Transverse colon (tissue), 4 donors: Measurements from ENCODE around the gene ZNF318. TPM values are rescaled to one million over a fixed set of nuclear protein-coding genes. Genes with fewer than 3 reads are reported as not detected.
"Not testable (repeated sequence)": the region's sequence is repeated elsewhere in the genome, so short reads cannot be mapped to it uniquely, and the experiment has no call there.

ENCODE experiments used
- DNase-seq: peaks from one replicate; pipeline ENCODE4 v3.0.0-alpha.2; 2019
- H3K27ac ChIP-seq, 4 donors: fragments of 200-600 bp; sonication (generic); 2 replicates each; pipeline ENCODE4 v1.5.1; 2016 to 2018; ENCODE audit warnings: inconsistent platforms in 4 of 4
- H3K27me3 ChIP-seq: fragments of 200-600 bp; sonication (generic); 2 replicates; pipeline ENCODE4 v1.5.1; 2017; ENCODE audit warnings: inconsistent platforms
- H3K36me3 ChIP-seq, 4 donors: fragments of 200-600 bp; sonication (generic); 2 replicates each; pipeline ENCODE4 v1.5.1; 2017 to 2019; ENCODE audit warnings: inconsistent platforms in 4 of 4
- H3K4me1 ChIP-seq, 4 donors: fragments of 200-600 bp; sonication (generic); 2 replicates each; pipeline ENCODE4 v1.5.1; 2017 to 2020; ENCODE audit warnings: inconsistent platforms in 4 of 4
- H3K4me3 ChIP-seq, 4 donors: fragments of 200-600 bp; sonication (generic); 1 replicate in 1 of 4; 2 replicates in 3 of 4; pipeline versions ENCODE4 v1.5.1 to v1.6.1; 2017 to 2019; ENCODE audit warnings: inconsistent platforms in 4 of 4
- H3K9me3 ChIP-seq, 2 donors: fragments of 200-600 bp; sonication (generic); 2 replicates each; pipeline ENCODE4 v1.5.1; 2017 to 2019; ENCODE audit warnings: inconsistent platforms in 2 of 2
- EP300 ChIP-seq: sonication (generic); formaldehyde crosslinking; IDR thresholded peaks from one replicate; pipeline ENCODE4 v1.6.1; 2017; ENCODE audit warnings: antibody characterized with exemption, low read depth
- POLR2A ChIP-seq: fragments of 450-650 bp; IDR thresholded peaks from one replicate; pipeline ENCODE4 v1.6.1; 2016; ENCODE audit warnings: antibody characterized with exemption, mild to moderate bottlenecking, moderate library complexity
- POLR2AphosphoS5 ChIP-seq, 3 donors: sonication (generic); formaldehyde crosslinking; IDR thresholded peaks; one replicate each; pipeline ENCODE4 v1.6.1; 2016; ENCODE audit warnings: antibody characterized with exemption in 3 of 3
- WGBS, 2 donors: methylation state at CpG; one replicate each; pipeline ENCODE4 v1.1.5; 2018; ENCODE audit warnings: low coverage in 1 of 2; 5-methylcytosine and 5-hydroxymethylcytosine counted together
- in situ Hi-C, 4 donors: fragments of 200-750 bp; cut with MboI; loops; one replicate each; pipeline versions ENCODE4 v1.15.0 to v1.15.1; 2017; ENCODE audit warnings: low sequenced_read_pairs in 3 of 4, low pct_ligation_motif_present in 1 of 4, low pct_unique_long_range_greater_than_20kb in 1 of 4
- intact Hi-C: fragments of 100-400 bp; cut with DNase I; formaldehyde crosslinking; loops from one replicate; pipeline ENCODE4 v1.15.1; 2023; ENCODE audit warnings: low total_unique reads
- total RNA-seq, 4 donors: library from RNA; depleted of rRNA; stranded (reverse); fragments of >200 nt; gene quantifications; one replicate each; pipeline ENCODE4 v1.1.0, GENCODE V29; 2016
- TF ChIP-seq, protein P1 (sequence below), 5 experiments: fragments of 200-600 bp in 3 of 5; fragments of 450-650 bp in 2 of 5; sonication (generic) in 3 of 5; IDR thresholded peaks; 1 replicate in 2 of 5; 2 replicates in 3 of 5; pipeline ENCODE4 v1.5.1; 2016 to 2017; ENCODE audit warnings: antibody characterized with exemption in 5 of 5, inconsistent platforms in 3 of 5, mild to moderate bottlenecking in 2 of 5, moderate library complexity in 1 of 5

Gene ZNF318
- total RNA-seq, 4 donors from 2014 or later, result 13.0 to 17.5 (median 15.4) TPM

DNA sequence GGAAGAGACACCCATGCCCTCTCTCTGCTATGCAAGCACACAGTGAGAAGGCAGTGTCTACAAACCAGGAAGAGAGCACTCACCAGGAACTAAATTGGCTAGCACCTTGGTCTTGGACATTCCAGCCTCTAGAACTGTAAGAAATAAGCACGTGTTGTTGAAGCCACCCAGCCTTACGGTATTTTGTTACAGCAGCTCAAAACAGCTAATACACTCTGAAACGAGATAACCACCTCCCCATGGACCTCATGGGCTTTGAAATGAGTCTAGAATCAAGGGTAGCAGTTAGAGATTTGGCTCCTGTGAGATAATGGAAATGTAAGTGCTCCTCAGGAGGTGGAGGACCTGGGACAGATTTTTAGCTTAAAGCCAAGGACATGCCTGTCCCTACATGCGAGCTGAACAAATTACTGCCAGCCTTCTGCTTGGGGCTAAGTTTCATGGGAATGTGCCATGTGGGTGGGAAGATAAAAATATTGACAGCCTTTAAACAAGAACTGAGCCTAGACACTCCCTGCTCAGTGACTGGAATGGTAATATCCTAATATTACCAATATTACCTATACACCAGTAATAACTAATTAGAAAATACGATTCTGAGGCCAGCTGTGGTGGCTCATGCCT is 3.9 kb upstream of the ZNF318 start:
- Histone ChIP-seq H3K9me3 (no peaks in the 10 kb centered on the region), H3K36me3 (no peaks in the 10 kb centered on the region), H3K27ac (no peak overlapping the region), H3K27me3 (no peaks in the 10 kb centered on the region), H3K4me1 (peaks cover 0 to 8% (median 4%) of the 10 kb centered on the region in 4 donors), H3K4me3 (no peak overlapping the region)
- in situ Hi-C loops, result no loop called here
- intact Hi-C loops, result no loop called here
- 90 to 100% methylated on average over 1 to 5 of the region's 5 CpGs for WGBS, 2 donors
- TF ChIP-seq POLR2AphosphoS5 (IDR thresholded peaks at IDR 0.05) (no peak), EP300 (no peak), POLR2A (no peak)
- TF ChIP-seq, protein P1, sequence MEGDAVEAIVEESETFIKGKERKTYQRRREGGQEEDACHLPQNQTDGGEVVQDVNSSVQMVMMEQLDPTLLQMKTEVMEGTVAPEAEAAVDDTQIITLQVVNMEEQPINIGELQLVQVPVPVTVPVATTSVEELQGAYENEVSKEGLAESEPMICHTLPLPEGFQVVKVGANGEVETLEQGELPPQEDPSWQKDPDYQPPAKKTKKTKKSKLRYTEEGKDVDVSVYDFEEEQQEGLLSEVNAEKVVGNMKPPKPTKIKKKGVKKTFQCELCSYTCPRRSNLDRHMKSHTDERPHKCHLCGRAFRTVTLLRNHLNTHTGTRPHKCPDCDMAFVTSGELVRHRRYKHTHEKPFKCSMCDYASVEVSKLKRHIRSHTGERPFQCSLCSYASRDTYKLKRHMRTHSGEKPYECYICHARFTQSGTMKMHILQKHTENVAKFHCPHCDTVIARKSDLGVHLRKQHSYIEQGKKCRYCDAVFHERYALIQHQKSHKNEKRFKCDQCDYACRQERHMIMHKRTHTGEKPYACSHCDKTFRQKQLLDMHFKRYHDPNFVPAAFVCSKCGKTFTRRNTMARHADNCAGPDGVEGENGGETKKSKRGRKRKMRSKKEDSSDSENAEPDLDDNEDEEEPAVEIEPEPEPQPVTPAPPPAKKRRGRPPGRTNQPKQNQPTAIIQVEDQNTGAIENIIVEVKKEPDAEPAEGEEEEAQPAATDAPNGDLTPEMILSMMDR (IDR thresholded peaks at IDR 0.05), result no peak
- no peak for DNase-seq

DNA sequence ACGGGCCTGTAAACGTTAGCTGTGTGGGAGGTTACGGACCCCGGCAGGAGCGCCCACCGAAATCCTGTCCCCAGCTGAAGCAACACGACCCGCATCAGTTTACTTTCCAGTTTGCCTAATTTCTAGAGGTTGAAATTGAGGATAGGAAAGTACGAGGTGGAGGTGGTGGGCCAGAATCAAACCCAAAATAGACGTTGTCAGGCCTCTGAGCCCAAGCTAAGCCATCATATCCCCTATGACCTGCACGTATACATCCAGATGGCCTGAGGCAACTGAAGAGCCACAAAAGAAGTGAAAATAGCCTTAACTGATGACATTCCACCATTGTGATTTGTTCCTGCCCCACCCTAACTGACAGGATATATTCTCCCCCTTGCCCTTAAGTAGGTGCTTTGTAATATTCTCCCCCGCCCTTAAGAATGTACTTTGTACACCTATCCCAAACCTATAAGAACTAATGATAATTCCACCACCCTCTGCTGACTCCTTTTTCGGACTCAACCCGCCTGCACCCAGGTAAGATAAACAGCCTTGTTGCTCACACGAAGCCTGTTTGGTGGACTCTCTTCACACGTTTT is 645 bp upstream of the ZNF318 start:
- H3K4me1 ChIP-seq, result peaks cover 4 to 30% (median 15%) of the 10 kb centered on the region in 4 donors
- in situ Hi-C loops, H3K36me3 ChIP-seq, H3K27me3 ChIP-seq, DNase-seq, intact Hi-C loops, H3K9me3 ChIP-seq: not testable (repeated sequence)
- WGBS, 2 donors, result 49% methylated on average over 16 of the region's 16 CpGs; no CpG with 5 or more reads in 1 of the 2 donors
- peak overlapping the region in 3 of 4 donors; percentile 77 to 96 (median 96) for H3K4me3 ChIP-seq
- peak; percentile 1 for TF ChIP-seq POLR2A
- H3K27ac ChIP-seq, result peak overlapping the region; percentile 83 to 95 (median 92)

DNA sequence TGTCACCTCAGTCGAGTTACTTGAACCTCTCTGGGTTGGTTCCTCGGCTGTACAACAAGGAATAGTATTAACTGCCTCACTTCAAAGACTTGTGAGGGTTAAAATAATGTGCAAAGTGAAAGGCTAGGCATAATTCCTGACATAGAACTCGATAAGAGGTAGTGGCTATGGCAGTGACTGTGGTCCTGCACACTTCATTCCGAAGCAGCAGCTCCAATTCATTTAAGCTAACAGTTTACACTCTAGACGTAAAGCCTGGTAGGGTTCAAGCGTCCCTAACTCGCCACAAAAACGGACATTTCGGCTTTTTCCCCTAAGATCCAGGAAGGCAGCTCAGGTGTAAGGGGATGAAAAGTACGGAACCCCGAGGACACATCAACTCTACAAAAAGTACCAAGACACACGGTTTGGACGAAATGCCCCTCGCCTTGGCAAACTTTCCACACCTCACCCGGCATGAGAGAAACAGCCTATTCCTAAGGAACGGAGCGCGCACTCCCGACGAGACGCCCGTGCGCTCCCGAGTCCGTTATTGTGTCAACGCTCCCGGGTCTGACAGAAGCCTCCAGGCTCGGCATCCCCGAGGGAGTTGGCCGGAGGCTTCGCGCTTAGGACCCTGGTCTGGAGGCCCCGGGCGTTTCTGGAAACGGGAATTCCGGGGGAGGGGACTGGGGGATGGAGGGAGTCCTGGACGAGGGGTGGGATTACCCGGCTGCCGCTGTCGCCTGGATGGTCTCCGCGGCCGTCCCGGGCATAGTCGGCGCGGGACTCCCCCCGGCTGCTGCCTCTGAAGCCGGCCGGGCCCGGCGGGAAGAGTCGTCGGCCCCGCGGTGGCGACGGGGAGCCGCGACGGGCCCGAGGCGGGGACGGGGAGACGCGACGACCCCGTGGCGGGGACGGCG is 937 bp downstream of the ZNF318 start:
- peak overlapping the region; percentile 83 to 95 (median 92) for H3K27ac ChIP-seq
- DNase-seq, result peak; percentile 50
- intact Hi-C loops (loop anchor here (10.0 kb wide), 1 partner anchor 136 kb away; no protein-coding TSS in a partner anchor), in situ Hi-C loops (no loop called here)
- H3K4me3 ChIP-seq, result peak overlapping the region; percentile 19 to 96 (median 86)
- TF ChIP-seq POLR2A (no peak), POLR2AphosphoS5 (IDR thresholded peaks at IDR 0.05) (no peak), EP300 (no peak)
- TF ChIP-seq, protein P1 (IDR thresholded peaks at IDR 0.05), result no peak
- 3 to 33% methylated on average over 4 to 46 of the region's 71 CpGs for WGBS, 2 donors
- H3K36me3 ChIP-seq, result peaks cover 0 to 15% (median 0%) of the 10 kb centered on the region in 4 donors
- peaks cover 4 to 30% (median 15%) of the 10 kb centered on the region in 4 donors for H3K4me1 ChIP-seq
- no peaks in the 10 kb centered on the region for H3K27me3 ChIP-seq
- H3K9me3 ChIP-seq, result no peaks in the 10 kb centered on the region

DNA sequence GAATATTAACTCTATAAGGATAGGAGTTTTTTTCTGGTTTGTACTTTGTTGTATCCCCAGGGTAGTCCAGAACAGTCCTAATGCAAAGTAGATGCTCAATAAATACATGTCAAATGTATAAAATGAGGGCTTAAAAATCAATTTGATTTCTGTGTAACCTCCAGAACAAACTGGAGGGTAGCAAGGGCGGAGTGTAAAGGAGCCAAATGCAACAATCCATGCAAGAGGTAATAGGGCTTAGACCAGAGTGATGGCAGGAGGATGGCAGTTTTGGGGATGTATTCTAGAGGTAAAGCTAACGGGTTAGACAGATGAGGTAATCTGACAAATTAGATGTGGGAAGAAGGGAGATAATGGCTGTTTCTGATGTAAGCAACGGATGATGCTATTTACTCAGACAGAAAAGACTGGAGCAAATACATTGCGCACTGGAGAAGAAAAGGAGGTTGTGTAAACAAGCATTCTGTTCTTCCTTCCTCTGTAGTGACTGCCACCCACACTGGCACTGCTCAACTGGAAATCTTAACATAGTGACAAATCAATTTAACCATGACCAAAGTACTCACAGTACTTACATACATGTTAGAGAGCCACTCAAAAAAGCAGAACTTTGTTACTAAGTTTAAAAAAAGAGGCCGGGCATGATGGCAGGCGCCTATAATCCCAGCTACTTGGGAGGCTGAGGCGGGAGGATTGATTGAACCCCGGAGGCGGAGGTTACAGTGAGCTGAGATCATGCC is 2.0 kb downstream of the ZNF318 start:
- H3K4me3 ChIP-seq, result peak overlapping the region in 1 of 4 donors; percentile 77
- in situ Hi-C loops, result no loop called here
- peaks cover 4 to 30% (median 15%) of the 10 kb centered on the region in 4 donors for H3K4me1 ChIP-seq
- TF ChIP-seq EP300, result no peak
- no peak for TF ChIP-seq POLR2AphosphoS5 (IDR thresholded peaks at IDR 0.05)
- TF ChIP-seq, protein P1 (IDR thresholded peaks at IDR 0.05), result no peak
- no peak for TF ChIP-seq POLR2A
- no peaks in the 10 kb centered on the region for H3K9me3 ChIP-seq
- no peak overlapping the region for H3K27ac ChIP-seq
- intact Hi-C loops, result loop anchor here (10.0 kb wide), 1 partner anchor 137 kb away; no protein-coding TSS in a partner anchor
- H3K36me3 ChIP-seq, result peaks cover 0 to 24% (median 0%) of the 10 kb centered on the region in 4 donors
- H3K27me3 ChIP-seq, result no peaks in the 10 kb centered on the region
- no peak for DNase-seq
- 82 to 84% methylated on average over 9 of the region's 9 CpGs for WGBS, 2 donors
